GM18868 (cell line): ENCODE data around the gene DPH3.
A peak's percentile ranks its signal among the peaks of the same experiment; 100 is the strongest.
"Not testable (repeated sequence)": the region's sequence is repeated elsewhere in the genome, so short reads cannot be mapped to it uniquely, and the experiment has no call there.

Experiments used
- ATAC-seq: cut with Tn5 transposase; IDR thresholded peaks from one replicate; pipeline ENCODE4 v1.9.1; 2021; ENCODE audit warnings: mild to moderate bottlenecking, moderate library complexity; ENCODE audit not compliant: unreplicated experiment

The DPH3 gene

GRCh38 chr3:16264708-16265454 is at the start of gene DPH3, which contains the start of gene OXNAD1:
Gene DPH3, minus strand, starts transcription at chr3:16264943. Its CDS starts 67 bp downstream, at chr3:16264876.
Gene OXNAD1, plus strand, starts transcription at chr3:16265212. Its CDS starts 5,741 bp downstream, at chr3:16270953.
- ATAC-seq = peak; percentile 99

GRCh38 chr3:16313886-16314645 is 49.3 kb upstream of the DPH3 start:
- ATAC-seq = no peak

GRCh38 chr3:16311960-16312451 is 47.3 kb upstream of the DPH3 start:
- ATAC-seq = peak; percentile 61

GRCh38 chr3:16310486-16310885 is 45.7 kb upstream of the DPH3 start:
- ATAC-seq = not testable (repeated sequence)

- peak; percentile 86 for ATAC-seq
These were observed 44.8 kb upstream of the DPH3 start for GRCh38 chr3:16309558-16309957.

- ATAC-seq = no peak
These were observed 44.0 kb upstream of the DPH3 start for GRCh38 chr3:16308727-16309126.

- no peak for ATAC-seq
These were observed 43.2 kb upstream of the DPH3 start for GRCh38 chr3:16307832-16308531.

- no peak for ATAC-seq
These were observed 40.4 kb upstream of the DPH3 start for GRCh38 chr3:16305111-16305541.

- no peak for ATAC-seq
These were observed 39.6 kb upstream of the DPH3 start for GRCh38 chr3:16304061-16305010.

- ATAC-seq = no peak
These were observed 38.4 kb upstream of the DPH3 start for GRCh38 chr3:16303037-16303575.

GRCh38 chr3:16302082-16302631 is 37.4 kb upstream of the DPH3 start:
- ATAC-seq = no peak

GRCh38 chr3:16301507-16301906 is 36.8 kb upstream of the DPH3 start:
- no peak for ATAC-seq

GRCh38 chr3:16300881-16301359 is 36.2 kb upstream of the DPH3 start:
- peak; percentile 48 for ATAC-seq

GRCh38 chr3:16300307-16300706 is 35.6 kb upstream of the DPH3 start:
- ATAC-seq = peak; percentile 82

GRCh38 chr3:16299746-16300145 is 35.0 kb upstream of the DPH3 start:
- ATAC-seq = no peak

- no peak for ATAC-seq
These were observed 34.1 kb upstream of the DPH3 start for GRCh38 chr3:16298891-16299290.

GRCh38 chr3:16297997-16298885 is 33.5 kb upstream of the DPH3 start:
- ATAC-seq = no peak

- ATAC-seq = no peak
These were observed 30.7 kb upstream of the DPH3 start for GRCh38 chr3:16295298-16295890.
